KOPT-K1 (cell line): Measurements from ENCODE around the gene NT5DC4.

ENCODE experiments used
- H3K27ac ChIP-seq: fragments of 200-600 bp; sonication (generic); 2 replicates; pipeline ENCODE4 v1.5.1; 2016; ENCODE audit warnings: antibody characterized with exemption, mild to moderate bottlenecking, low read depth, low read length; ENCODE audit not compliant: poor library complexity, severe bottlenecking
- H3K36me3 ChIP-seq: fragments of 200-600 bp; sonication (generic); 2 replicates; pipeline ENCODE4 v1.5.1; 2017; ENCODE audit warnings: antibody characterized with exemption, mild to moderate bottlenecking, low read length, moderate library complexity; ENCODE audit not compliant: insufficient read depth
- H3K9me3 ChIP-seq: fragments of 200-600 bp; sonication (generic); 2 replicates; pipeline ENCODE4 v1.5.1; 2017; ENCODE audit warnings: antibody characterized with exemption, low read length, mild to moderate bottlenecking; ENCODE audit not compliant: insufficient read depth, poor library complexity, severe bottlenecking

Gene NT5DC4

GRCh38 chr2:112772911-112773475 is 52.2 kb downstream of the NT5DC4 start:
- H3K27ac ChIP-seq = no peak overlapping the region
- H3K9me3 ChIP-seq = peaks cover 4% of the 10 kb centered on the region
- no peaks in the 10 kb centered on the region for H3K36me3 ChIP-seq

GRCh38 chr2:112773556-112773955 is 52.7 kb downstream of the NT5DC4 start:
- Histone ChIP-seq H3K36me3 (no peaks in the 10 kb centered on the region), H3K9me3 (no peaks in the 10 kb centered on the region), H3K27ac (no peak overlapping the region)

- Histone ChIP-seq H3K9me3 (no peaks in the 10 kb centered on the region), H3K27ac (no peak overlapping the region), H3K36me3 (no peaks in the 10 kb centered on the region)
Observed at GRCh38 chr2:112774536-112775285, 53.9 kb downstream of the NT5DC4 start.

- no peak overlapping the region for H3K27ac ChIP-seq
- no peaks in the 10 kb centered on the region for H3K9me3 ChIP-seq
- H3K36me3 ChIP-seq = no peaks in the 10 kb centered on the region
Observed at GRCh38 chr2:112776113-112776512, 55.3 kb downstream of the NT5DC4 start.

GRCh38 chr2:112777036-112777435 is 56.2 kb downstream of the NT5DC4 start:
- Histone ChIP-seq H3K27ac (no peak overlapping the region), H3K9me3 (no peaks in the 10 kb centered on the region), H3K36me3 (no peaks in the 10 kb centered on the region)

- Histone ChIP-seq H3K27ac (no peak overlapping the region), H3K9me3 (no peaks in the 10 kb centered on the region), H3K36me3 (no peaks in the 10 kb centered on the region)
Observed at GRCh38 chr2:112779598-112779997, 58.8 kb downstream of the NT5DC4 start.

- H3K36me3 ChIP-seq = no peaks in the 10 kb centered on the region
- H3K27ac ChIP-seq = no peak overlapping the region
- H3K9me3 ChIP-seq = no peaks in the 10 kb centered on the region
Observed at GRCh38 chr2:112782234-112782799, 61.5 kb downstream of the NT5DC4 start.

GRCh38 chr2:112783187-112783714 is 62.4 kb downstream of the NT5DC4 start:
- no peaks in the 10 kb centered on the region for H3K36me3 ChIP-seq
- H3K27ac ChIP-seq = no peak overlapping the region
- no peaks in the 10 kb centered on the region for H3K9me3 ChIP-seq

GRCh38 chr2:112784199-112785189 is 63.7 kb downstream of the NT5DC4 start, which contains the start of gene IL1A:
TSS of gene IL1A (minus strand) at chr2:112784493. CDS start at chr2:112783770, 723 bp downstream.
- H3K27ac ChIP-seq = no peak within 1 kb of the TSS
- no peaks in the 10 kb centered on the region for H3K9me3 ChIP-seq
- no peaks in the 10 kb centered on the region for H3K36me3 ChIP-seq

- H3K9me3 ChIP-seq = no peaks in the 10 kb centered on the region
- no peak overlapping the region for H3K27ac ChIP-seq
- no peaks in the 10 kb centered on the region for H3K36me3 ChIP-seq
Observed at GRCh38 chr2:112787294-112787693, 66.5 kb downstream of the NT5DC4 start.

- Histone ChIP-seq H3K9me3 (no peaks in the 10 kb centered on the region), H3K36me3 (no peaks in the 10 kb centered on the region), H3K27ac (no peak overlapping the region)
Observed at GRCh38 chr2:112787729-112788393, 67.0 kb downstream of the NT5DC4 start.

- Histone ChIP-seq H3K27ac (no peak overlapping the region), H3K9me3 (no peaks in the 10 kb centered on the region), H3K36me3 (no peaks in the 10 kb centered on the region)
Observed at GRCh38 chr2:112788653-112789052, 67.8 kb downstream of the NT5DC4 start.
